Measurements from ENCODE around the gene GALT.
"Not testable (repeated sequence)": the region's sequence is repeated elsewhere in the genome, so short reads cannot be mapped to it uniquely, and the experiment has no call there.

GALT gene

DNA sequence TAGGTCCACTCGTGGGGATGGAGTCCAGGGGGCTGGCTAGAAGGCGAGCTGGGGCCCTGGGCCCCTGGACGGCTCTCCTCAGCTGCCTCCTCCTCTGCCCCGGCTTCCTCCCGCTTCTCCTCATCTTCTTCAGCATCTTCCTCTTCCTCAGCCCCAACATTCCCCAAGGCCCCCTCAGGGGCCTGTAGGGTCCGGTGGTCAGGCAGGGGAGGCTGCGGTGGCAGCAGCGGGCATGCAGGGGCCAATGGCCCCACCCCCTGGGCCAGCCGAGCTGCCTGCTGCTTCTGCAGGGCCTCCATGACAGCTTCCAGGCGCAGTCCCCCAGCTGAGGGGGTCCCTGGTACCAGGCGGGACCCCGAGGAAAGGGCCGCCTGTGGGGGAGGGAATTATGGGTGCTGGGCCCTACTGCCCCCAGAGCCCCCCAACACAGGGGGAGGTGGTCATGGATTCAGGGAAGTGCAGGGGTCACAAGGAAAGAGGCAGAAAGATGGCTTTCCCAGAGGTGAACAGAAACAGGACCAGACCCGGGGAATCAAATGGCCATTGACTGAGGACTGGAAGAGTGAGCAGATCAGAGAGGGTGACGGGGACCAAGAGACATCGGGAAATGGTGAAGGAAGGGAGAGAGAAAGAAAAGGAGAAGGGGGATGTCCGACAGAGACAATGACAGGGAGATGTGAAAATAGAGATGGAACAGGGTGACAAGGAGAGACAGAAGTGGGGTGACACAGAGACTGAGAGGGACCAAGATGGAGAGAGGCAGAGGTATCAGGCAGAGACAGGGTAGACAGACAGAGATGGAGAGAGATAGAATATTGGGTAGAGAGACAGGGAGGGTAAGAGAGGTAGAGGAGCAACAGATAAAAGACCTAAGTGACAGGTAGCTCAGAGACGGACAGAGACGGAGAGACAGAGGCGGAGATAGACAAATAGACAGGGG, 18.5 kb upstream of the GALT start:
- no peak for DNase-seq (ENCODE audit: low read depth in 2 of 2)

DNA sequence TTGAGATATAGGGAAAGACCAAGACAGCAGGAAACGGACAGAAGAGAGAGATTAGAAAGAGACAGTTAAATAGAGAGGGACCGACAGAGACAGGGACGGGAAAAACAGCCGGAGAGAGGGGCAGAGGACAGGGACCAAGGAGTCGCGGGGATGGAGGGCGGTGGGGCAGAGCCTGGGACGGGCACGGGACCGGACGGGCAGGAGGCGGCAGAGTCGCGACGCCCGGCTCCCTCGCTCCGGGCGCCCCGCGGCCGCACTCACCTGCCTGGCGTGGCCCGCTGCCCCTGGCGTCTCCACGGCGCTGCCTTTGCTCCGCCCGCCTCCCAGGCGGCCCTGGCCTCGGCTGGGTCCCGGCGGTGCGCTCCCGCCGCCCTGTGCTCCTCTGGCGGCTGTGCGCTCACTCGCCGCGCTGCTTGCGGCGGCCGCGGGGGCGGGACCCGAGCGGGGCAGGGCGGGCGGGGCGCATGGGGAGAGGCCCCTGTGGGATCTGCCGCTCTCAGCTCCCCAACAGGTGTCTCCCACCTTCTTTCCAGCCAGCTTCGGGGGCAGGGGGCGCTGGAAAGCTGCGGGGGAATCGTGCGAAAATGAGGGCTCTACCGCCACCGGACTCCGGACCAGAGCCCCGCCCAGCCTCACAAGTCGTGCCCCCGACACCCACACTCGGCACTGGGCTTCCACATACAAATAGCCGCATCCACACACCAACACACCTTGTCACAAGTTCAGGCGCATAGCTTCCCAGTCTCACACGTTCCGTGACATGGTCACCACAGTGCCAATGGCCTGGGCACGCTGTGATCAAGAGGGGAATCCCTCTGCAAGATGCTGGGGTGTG, 17.6 kb upstream of the GALT start, which contains the start of gene ARID3C:
Gene ARID3C (minus strand): TSS at position 411 of the 835 bp plus-strand sequence. CDS start 1,052 bp downstream, outside the sequence.
- DNase-seq (ENCODE audit: low read depth in 2 of 2): no peak

DNA sequence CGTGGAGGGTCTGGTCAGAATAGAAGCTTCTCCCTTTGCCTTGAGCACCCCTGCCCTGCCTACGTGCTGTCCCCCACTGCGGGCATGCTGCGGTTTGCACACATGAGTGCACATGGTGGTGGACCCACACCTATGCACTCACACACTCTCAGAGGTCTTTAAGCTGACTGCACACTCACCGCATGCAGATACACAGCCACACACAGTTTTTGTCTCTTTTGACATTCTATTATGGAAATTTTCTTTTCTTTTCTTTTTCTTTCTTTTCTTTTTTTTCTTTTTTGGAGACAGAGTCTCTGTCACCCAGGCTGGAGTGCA, 17.0 kb upstream of the GALT start:
- DNase-seq (ENCODE audit: low read depth in 2 of 2): no peak

DNA sequence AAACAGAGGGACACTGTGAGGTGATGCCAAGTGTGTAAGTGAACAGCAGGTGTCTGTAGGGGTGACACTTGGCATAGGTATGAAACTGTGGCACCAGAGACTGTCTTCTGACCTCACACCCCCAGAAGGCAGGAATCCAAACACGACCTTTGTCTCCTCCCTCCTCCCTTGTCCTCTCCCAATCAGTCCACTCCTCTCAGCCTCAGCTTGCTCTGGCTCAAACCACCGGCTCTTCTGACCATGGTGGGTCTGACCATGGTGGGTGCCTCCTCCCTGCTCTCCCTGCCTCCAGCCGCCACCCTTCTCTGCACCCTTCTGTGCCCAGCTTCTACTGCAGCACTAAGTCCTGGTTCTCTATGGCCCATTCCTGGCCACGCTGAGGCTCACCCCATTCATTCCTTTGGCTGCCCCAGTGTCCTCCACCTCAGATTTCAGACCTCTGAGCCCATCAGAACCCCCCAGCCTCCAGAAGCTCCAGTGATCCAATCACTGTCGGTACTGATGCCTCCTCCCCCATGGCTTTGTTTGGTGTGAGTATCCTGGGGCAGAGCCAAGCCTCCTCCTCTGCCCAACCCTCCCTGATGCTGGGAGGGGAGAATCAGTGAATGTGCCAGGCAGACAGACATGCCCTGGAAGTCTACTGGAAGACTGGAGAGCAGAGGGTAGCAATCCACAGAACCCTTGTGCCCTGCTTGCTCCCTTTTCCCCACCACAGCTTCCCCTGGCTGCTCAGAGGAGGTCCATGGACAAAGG, 15.9 kb upstream of the GALT start:
- DNase-seq (ENCODE audit: low read depth in 2 of 2): no peak

DNA sequence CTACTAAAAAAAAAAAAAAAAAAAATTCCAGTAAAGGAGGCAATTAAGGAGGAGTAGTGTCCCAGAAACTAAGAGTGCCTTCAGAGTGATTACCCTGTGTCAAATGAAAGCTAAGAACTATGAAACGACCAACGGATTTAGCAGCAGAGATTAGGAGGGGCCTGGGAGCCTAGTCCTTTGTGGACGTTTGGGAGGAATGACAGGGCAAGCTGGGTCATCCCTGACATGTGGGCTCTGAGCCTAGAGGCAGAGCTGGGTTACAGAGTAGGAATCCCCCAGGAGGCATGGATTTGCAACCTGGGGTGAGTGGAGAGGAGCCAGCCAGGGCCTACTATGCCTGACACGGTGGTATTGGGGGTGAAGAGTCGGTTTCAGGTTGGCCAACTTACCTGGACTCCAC, 13.3 kb upstream of the GALT start:
- DNase-seq (ENCODE audit: low read depth in 2 of 2): no peak

DNA sequence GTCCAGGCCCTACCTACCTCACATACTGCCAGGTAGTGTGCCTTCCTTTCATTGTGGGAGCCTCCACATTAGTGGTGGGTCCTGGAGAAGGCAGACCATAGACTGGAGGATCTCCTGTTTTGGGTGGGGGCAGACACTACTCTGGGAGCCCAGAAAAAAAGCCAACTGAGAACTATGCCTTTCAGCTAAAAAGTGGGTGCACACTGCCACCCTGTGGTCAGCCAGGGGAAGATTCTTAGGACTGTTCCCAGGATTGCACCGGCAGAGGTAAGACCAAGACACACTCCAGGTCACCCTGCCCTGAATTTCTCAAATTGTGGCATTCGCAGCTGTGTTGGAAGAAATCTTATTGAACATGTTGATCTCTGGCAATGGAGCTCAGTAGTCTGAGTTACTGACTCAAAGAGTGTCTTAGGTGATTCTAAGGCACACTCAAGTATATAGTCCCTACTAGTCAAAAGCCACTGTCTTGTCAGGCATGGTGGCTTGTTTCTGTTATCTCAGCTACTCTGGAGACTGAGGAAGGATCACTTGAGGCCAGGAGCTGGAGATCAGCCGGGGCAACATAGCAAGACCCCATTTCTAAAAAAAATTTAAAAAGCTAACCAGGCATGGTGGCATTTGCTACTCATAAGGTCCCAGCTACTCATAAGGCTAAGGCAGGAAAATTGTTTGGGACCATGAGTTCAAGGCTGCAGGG, 12.5 kb upstream of the GALT start:
- DNase-seq (ENCODE audit: low read depth in 2 of 2): peak in 1 of 2 donors; percentile 55

DNA sequence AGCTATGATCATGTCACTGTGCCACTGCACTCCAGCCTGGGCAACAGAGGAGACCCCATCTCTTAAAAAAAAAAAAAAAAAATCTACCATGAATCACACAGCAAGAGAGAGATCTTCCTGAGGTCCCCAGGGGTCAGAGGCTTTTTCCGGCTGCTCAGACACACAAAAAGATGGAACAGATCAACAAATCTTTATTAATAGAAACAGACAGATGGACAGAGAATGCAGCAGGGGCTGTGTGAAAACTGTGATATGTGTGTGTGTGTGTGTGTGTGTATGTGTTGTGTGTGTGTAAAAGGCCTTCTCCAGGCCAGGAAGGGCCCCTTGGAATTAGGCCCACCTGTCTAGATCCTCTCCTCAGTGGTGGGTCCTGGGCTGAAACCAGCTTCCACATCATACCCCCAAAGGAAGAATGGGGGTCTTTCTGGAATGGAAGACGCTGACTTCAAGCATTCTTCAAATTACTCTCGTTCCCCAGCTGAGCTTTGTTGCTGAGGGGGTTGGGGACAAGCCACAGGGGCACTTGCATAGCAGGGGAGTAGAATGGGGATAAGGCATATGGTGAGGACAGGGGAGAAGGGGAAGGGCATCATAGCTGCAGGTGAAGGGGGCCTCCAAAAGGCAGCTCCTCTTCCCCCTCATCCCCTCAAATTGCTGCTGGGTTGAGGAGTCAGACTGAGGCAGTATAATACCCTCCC, 11.8 kb upstream of the GALT start:
- no peak for DNase-seq (ENCODE audit: low read depth in 2 of 2)

DNA sequence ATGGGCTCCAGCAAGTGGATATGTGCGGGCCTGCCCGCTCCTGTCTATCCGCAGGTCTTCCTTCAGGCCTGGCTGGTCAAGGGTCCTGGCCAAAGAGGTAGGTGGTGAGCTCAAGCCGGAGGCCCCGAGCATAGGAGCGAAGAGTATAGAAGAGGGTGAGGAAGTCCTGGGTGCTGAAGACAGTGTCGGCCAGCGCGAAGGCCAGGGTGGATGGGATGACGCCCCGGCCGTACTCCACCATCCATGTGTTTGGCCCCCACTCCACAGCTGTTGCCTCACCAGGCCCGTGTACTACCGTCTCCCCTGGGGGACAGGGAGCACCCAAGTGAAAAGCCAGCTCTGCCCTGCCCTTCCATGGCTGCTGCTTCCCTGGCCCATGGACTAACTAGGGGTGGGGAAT, 10.9 kb upstream of the GALT start:
- DNase-seq (ENCODE audit: low read depth in 2 of 2): no peak

DNA sequence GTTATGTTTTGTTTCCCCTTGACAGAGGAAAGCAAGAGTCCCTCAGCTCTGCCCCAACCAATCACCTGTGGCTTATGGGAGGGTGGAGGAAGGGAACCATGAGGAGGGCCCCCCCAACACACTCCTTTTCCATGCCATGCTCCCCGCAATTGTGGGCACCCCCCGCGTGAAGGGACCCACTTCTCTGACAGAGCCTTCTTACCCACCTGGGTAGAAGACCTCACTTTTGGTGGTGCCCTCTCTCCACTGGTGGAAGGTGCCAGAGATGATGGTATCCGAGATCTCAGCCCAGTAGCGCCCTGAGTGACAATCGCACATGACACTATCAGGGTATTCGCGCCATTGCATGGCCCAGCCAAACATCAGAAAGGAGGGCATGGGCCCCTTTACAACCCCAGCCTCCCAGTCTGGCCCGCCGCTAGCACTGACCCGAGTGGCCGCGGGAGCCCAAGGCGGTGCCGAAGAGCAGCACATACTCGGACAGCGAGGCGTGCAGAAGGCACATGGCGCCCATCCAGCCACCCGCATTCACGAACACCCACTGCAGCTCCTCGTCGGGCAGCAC, 9.6 kb upstream of the GALT start:
- DNase-seq (ENCODE audit: low read depth in 2 of 2): no peak

DNA sequence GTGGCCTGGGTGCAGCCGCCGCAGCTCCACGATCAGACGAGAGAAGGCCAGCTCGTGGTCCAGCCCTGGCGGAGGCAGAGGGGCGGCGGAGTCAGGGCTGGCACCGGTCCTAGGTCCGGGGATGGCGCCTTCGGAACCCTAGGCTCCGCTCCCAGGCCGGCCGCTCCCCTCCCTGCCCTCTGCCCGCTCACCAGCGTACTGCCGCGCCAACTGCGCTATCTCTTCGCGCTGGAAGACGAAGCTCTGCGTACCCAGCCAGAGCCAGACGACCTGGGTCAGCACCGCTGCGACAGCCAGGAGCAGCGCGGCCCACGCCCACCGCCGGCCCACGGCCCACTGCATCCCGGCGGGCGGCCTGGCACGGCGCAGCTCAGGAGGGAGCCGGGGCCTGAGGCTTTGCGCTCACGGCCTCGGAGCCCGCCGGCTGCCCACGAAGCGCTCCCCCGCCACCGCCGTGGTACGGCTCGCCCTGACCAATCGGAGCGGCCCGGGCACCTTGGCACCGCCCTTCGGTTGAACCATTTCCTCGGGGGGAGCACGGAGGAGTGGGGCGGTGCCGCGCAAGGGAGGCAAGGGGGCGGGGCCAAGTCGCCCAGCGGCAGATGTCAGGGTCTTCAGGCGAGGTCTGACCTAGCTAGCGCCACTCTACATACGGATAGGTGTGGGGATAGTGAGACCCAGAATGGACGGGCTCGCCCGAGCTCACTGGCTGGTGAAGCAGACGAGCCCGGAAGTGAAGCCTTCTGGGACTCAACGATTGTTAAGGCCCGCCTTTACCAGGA, 8.9 kb upstream of the GALT start, which contains the start of gene SIGMAR1:
Gene SIGMAR1 (minus strand): TSS at position 432 of the 782 bp plus-strand sequence. CDS start 90 bp downstream, at position 342.
- DNase-seq (ENCODE audit: low read depth in 2 of 2): peak; percentile 86

DNA sequence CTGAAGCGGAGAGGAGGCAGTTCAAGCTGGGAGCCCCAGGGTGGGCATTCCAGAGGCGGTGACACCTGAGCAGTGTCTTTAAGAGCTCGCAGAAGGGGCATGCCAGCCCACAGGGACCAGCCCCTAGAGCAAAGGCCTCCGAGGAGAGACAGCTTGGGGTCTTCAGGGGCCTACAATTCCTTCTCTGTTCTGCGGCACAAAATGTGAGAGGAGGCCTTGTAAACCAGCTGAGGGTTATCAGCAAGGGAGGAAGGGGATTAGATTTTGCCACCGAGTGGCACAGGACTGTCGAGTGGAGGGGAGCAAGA, 8.4 kb upstream of the GALT start:
- no peak for DNase-seq (ENCODE audit: low read depth in 2 of 2)

DNA sequence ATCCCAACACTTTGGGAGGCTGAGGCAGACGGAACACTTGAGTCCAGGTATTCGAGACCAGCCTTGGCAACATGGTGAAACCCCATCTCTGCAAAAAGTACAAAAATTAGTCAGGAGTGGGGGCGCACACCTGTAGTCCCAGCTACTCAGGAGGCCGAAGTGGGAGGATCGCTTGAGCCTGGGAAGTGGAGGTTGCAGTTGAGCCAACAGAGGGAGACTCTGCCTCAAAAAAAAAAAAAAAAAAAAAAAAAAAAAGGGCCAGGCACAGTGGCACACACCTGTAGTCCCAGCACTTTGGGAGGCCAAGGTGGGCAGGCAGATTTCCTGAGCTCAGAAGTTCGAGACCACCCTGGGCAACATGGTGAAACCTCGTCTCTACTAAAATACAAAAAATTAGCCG, 7.2 kb upstream of the GALT start:
- not testable (repeated sequence) for DNase-seq (ENCODE audit: low read depth in 2 of 2)

DNA sequence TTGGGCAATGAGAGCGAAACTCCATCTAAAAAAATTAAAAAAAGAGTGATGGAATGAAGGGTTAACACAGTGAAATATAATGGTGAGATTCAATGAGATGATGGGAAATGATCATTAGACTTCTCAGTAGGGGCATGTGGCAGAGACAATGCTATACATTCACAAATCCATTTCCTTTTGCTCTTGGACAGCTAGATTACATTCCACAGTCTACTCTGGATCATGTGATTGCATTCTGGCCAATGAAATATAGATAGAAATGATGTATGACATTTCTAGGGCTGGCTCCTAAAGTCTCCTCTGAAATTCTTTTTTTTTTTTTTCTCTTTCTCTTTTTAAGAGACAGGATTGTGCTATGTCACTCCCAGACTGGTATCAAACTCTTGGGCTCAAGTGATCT, 3.8 kb upstream of the GALT start:
- DNase-seq (ENCODE audit: low read depth in 2 of 2): no peak

DNA sequence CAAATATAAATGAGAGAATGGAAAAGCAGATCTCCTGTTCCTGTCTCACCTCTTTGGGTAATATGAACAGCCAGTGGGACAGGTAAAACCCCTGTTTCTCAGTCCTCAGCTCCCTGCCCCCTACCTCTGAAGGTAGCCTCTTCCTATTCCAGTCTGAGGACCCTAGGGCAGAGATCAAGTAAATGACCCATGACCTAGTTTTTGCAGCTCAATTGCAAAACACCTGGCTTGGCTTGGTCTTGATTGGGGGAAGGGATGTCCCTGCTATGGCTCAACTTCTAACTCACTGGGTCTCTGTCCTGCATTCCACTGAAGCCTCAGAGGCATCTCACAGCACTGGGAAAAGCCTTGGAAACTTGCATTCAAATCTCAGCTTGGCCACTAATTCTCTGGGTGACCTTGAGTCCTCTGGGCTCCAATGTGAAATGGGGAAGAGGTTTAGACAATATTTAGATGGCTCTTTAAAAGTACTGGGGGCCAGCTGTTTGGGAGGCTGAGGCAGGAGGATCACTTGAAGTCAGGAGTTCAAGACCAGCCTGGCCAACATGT, 1.6 kb upstream of the GALT start:
- DNase-seq (ENCODE audit: low read depth in 2 of 2): no peak

DNA sequence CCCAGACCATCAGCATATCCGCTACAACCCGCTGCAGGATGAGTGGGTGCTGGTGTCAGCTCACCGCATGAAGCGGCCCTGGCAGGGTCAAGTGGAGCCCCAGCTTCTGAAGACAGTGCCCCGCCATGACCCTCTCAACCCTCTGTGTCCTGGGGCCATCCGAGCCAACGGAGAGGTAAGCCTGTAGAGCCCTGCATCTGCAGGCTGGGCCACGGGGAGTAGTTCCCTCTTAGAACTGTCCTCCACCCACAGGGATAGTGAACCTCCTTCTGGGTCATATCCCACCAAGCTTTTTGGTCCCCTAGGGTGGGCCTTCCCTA, 569 bp downstream of the GALT start:
- DNase-seq (ENCODE audit: low read depth in 2 of 2): no peak

DNA sequence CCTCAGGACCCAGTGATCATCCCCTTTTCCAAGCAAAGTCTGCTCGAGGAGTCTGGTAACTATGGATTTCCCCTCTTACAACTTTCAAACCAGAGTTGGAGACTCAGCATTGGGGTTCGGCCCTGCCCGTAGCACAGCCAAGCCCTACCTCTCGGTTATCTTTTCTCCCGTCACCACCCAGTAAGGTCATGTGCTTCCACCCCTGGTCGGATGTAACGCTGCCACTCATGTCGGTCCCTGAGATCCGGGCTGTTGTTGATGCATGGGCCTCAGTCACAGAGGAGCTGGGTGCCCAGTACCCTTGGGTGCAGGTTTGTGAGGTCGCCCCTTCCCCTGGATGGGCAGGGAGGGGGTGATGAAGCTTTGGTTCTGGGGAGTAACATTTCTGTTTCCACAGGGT, 1.2 kb downstream of the GALT start:
- DNase-seq (ENCODE audit: low read depth in 2 of 2): no peak

DNA sequence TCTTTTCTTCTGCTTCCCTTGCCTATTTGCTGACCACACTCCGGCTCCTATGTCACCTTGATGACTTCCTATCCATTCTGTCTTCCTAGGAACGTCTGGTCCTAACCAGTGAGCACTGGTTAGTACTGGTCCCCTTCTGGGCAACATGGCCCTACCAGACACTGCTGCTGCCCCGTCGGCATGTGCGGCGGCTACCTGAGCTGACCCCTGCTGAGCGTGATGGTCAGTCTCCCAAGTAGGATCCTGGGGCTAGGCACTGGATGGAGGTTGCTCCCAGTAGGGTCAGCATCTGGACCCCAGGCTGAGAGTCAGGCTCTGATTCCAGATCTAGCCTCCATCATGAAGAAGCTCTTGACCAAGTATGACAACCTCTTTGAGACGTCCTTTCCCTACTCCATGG, 2.2 kb downstream of the GALT start:
- no peak for DNase-seq (ENCODE audit: low read depth in 2 of 2)

DNA sequence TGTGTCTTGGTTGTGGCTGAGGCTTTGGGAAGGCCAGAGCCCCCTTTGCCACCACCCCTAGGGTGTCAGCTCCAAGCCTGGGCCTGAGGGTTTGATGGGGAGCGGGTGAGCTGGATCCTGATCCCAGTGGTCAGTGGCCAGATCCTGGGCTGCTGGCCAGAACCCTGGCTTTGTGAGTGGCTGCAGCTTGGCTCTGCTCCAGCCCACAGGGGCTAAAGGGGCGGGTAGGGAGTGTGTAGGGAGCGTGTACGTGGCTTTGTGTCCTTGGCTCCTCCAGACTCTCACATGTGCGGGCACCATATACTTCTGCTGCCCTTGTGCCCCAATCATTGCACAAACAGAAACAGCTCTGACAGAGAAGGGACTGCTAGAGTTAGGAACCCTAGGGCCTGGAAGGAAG, 4.3 kb downstream of the GALT start:
- DNase-seq (ENCODE audit: low read depth in 2 of 2): no peak

DNA sequence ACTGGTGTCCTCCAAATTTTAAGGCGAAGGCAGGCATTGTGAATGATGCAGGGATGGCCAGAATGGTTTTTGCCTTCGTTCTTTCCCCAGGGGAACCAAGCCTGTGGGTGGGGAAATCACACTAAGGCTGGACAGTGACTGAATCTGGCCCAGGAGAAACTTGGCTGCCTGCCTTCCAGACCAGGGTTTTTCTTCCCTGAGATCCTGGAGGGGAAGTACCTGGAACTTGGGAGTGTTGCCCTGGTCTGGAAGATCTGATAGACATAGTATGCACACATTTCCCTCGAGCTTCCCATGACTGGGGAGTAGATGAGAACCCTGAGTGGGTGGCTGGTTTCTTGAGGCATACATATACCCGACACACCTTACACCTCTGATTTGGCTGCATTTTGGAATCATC, 4.8 kb downstream of the GALT start:
- no peak for DNase-seq (ENCODE audit: low read depth in 2 of 2)

Measured in stimulated activated CD8-positive, alpha-beta memory T cell treated with anti-CD3 and anti-CD28 coated beads, Interleukin-7, amount 100 ng/mL, for 1 hour (primary cell).